ENCODE results near the gene ITGAX. TPM values are rescaled to one million over a fixed set of nuclear protein-coding genes. Genes with fewer than 3 reads are reported as not detected.
"Not testable (repeated sequence)": the region's sequence is repeated elsewhere in the genome, so short reads cannot be mapped to it uniquely, and the experiment has no call there.

Gene ITGAX
- total RNA-seq, 1 donor from 2014 or later = not detected

DNA sequence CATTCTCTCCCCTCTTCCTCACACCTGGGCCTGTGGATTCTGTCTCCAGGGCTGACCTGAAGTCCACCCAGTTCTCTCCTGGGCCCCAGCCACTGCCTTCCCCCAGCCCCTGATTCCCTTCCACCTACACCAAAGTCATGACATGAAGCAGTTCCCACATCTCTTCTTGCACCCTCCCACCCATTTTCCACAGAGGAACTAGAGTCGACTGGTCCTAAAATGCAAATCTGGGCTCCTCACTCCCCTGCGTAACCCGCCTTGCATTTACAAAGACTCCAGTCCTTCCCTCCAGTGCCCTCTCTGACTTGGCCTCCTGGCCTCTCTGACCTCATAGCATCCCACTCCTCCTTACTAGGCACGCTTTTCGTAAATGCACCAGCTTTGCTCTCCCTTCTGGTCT lies 58.4 kb downstream of the ITGAX start:
- TF ChIP-seq CTCF (IDR thresholded peaks at IDR 0.05; ENCODE audit: partially characterized antibody, unreplicated experiment) = no peak
- no peak overlapping the region for H3K4me3 Mint-ChIP-seq (ENCODE audit: unreplicated experiment)
- H3K9me3 Mint-ChIP-seq (ENCODE audit: unreplicated experiment) = peaks cover 9% of the 10 kb centered on the region
- H3K27me3 Mint-ChIP-seq (ENCODE audit: unreplicated experiment) = peaks cover 23% of the 10 kb centered on the region
- no peak for DNase-seq
- no peaks in the 10 kb centered on the region for H3K4me1 Mint-ChIP-seq (ENCODE audit: low read depth, unreplicated experiment)
- H3K27ac Mint-ChIP-seq (ENCODE audit: unreplicated experiment) = no peak overlapping the region
- peaks cover 9% of the 10 kb centered on the region for H3K36me3 Mint-ChIP-seq (ENCODE audit: unreplicated experiment)

DNA sequence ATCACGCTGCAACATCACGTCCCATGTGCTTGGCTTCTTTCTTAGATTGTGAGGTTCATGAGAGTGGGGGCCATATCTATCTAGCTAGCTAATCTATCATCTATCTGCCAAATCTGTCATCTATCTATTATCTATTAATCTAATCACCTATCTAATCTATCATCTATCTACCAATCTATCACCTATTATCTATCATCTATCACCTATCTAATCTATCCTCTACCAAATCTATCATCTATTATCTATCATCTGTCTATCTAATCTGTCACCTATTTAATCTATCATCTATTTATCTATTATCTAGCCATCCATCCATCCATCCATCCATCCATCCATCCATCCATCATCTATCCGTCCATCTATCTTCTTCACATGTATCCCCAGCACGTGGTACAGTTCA lies 59.0 kb downstream of the ITGAX start:
- Mint-ChIP-seq H3K4me3 (ENCODE audit: unreplicated experiment) (no peak overlapping the region), H3K27me3 (ENCODE audit: unreplicated experiment) (peaks cover 24% of the 10 kb centered on the region), H3K27ac (ENCODE audit: unreplicated experiment) (no peak overlapping the region), H3K9me3 (ENCODE audit: unreplicated experiment) (peaks cover 9% of the 10 kb centered on the region), H3K4me1 (ENCODE audit: low read depth, unreplicated experiment) (no peaks in the 10 kb centered on the region), H3K36me3 (ENCODE audit: unreplicated experiment) (peaks cover 9% of the 10 kb centered on the region)
- TF ChIP-seq CTCF (IDR thresholded peaks at IDR 0.05; ENCODE audit: partially characterized antibody, unreplicated experiment) = no peak
- no peak for DNase-seq

- Mint-ChIP-seq H3K36me3 (ENCODE audit: unreplicated experiment) (peaks cover 9% of the 10 kb centered on the region), H3K4me1 (ENCODE audit: low read depth, unreplicated experiment) (no peaks in the 10 kb centered on the region), H3K4me3 (ENCODE audit: unreplicated experiment) (no peak overlapping the region), H3K27me3 (ENCODE audit: unreplicated experiment) (peaks cover 24% of the 10 kb centered on the region), H3K9me3 (ENCODE audit: unreplicated experiment) (peaks cover 9% of the 10 kb centered on the region), H3K27ac (ENCODE audit: unreplicated experiment) (no peak overlapping the region)
- TF ChIP-seq CTCF (IDR thresholded peaks at IDR 0.05; ENCODE audit: partially characterized antibody, unreplicated experiment) = no peak
- no peak for DNase-seq
These were observed 59.7 kb downstream of the ITGAX start for GRCh38 chr16:31414706-31415105.

DNA sequence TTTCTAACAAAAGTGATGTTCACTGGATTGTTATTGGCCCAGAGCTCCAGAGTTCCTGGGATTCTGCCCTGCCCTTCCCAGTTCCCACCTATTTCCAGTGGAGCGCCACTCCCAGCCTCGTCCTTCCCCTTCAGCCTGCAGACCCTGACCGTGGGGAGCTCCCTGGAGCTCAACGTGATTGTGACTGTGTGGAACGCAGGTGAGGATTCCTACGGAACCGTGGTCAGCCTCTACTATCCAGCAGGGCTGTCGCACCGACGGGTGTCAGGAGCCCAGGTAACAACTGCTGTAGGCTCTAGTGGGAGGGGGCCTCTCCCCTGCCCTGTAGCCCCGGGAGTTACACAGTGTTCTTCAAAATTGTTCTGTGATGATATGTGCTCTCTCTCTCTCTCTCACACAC lies 61.4 kb downstream of the ITGAX start:
- no peak overlapping the region for H3K27ac Mint-ChIP-seq (ENCODE audit: unreplicated experiment)
- H3K27me3 Mint-ChIP-seq (ENCODE audit: unreplicated experiment) = peaks cover 23% of the 10 kb centered on the region
- no peak overlapping the region for H3K4me3 Mint-ChIP-seq (ENCODE audit: unreplicated experiment)
- no peak for TF ChIP-seq CTCF (IDR thresholded peaks at IDR 0.05; ENCODE audit: partially characterized antibody, unreplicated experiment)
- H3K36me3 Mint-ChIP-seq (ENCODE audit: unreplicated experiment) = peaks cover 9% of the 10 kb centered on the region
- no peak for DNase-seq
- H3K9me3 Mint-ChIP-seq (ENCODE audit: unreplicated experiment) = peaks cover 9% of the 10 kb centered on the region
- no peaks in the 10 kb centered on the region for H3K4me1 Mint-ChIP-seq (ENCODE audit: low read depth, unreplicated experiment)

DNA sequence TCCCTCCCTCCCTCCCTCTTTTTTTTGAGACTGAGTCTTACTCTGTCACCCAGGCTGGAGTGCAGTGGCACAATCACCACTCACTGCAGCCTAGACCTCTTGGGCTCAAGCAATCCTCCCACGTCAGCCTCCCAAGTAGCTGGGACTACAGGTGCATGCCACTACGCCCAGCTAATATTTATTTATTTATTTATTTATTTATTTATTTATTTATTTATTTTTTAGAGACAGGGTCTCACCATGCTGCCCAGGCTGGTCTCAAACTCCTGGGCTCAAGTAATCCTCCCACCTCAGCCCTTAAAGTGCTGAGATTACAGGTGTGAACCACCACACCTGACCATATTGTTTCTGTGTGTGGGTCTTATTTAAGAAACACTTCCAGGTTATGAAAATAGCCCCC lies 62.1 kb downstream of the ITGAX start:
- not testable (repeated sequence) for DNase-seq; H3K36me3 Mint-ChIP-seq (ENCODE audit: unreplicated experiment); H3K4me1 Mint-ChIP-seq (ENCODE audit: low read depth, unreplicated experiment); H3K27ac Mint-ChIP-seq (ENCODE audit: unreplicated experiment); H3K4me3 Mint-ChIP-seq (ENCODE audit: unreplicated experiment); H3K9me3 Mint-ChIP-seq (ENCODE audit: unreplicated experiment)
- peaks cover 23% of the 10 kb centered on the region for H3K27me3 Mint-ChIP-seq (ENCODE audit: unreplicated experiment)

DNA sequence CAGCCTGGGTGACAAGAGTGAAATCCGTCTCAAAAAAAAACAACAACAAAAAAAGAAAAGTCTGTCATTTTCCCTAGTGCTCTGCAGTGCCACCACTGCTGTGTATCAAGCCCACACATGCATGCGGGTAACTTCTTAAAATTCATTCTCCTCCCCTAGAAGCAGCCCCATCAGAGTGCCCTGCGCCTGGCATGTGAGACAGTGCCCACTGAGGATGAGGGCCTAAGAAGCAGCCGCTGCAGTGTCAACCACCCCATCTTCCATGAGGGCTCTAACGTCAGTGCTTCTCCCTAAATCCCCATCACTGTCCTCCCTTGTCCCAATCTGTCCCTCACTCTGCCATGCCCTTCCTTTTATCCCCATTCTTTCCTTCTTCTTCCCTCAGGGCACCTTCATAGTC lies 62.9 kb downstream of the ITGAX start:
- Mint-ChIP-seq H3K4me1 (ENCODE audit: low read depth, unreplicated experiment) (no peaks in the 10 kb centered on the region), H3K27me3 (ENCODE audit: unreplicated experiment) (peaks cover 18% of the 10 kb centered on the region), H3K27ac (ENCODE audit: unreplicated experiment) (no peak overlapping the region), H3K9me3 (ENCODE audit: unreplicated experiment) (peaks cover 10% of the 10 kb centered on the region), H3K36me3 (ENCODE audit: unreplicated experiment) (peaks cover 9% of the 10 kb centered on the region), H3K4me3 (ENCODE audit: unreplicated experiment) (no peak overlapping the region)
- no peak for TF ChIP-seq CTCF (IDR thresholded peaks at IDR 0.05; ENCODE audit: partially characterized antibody, unreplicated experiment)
- DNase-seq = no peak

Measured in glutamatergic neuron (in vitro differentiated cells).